Measurements from ENCODE around the gene ZNF184.

DNA sequence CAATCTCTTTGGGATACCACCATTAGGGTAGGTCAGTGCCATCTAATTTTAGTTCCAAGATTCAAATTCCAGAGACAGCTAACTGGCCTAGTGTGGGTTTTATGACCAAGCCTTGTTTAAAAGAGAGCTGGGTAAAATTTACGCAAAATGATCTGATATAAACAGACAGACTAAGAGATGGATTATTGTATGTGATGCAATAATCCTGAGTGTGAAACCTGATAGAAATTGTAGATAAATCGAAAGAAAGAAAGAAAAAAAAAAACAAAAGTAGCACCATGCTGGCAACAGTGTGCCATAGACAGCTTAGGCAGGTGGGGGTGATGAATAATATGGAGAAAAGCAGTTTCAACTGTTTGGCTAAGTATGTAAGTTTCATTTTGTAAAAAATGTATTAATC lies 2.9 kb downstream of the ZNF184 start:
- TF ChIP-seq, protein P1, sequence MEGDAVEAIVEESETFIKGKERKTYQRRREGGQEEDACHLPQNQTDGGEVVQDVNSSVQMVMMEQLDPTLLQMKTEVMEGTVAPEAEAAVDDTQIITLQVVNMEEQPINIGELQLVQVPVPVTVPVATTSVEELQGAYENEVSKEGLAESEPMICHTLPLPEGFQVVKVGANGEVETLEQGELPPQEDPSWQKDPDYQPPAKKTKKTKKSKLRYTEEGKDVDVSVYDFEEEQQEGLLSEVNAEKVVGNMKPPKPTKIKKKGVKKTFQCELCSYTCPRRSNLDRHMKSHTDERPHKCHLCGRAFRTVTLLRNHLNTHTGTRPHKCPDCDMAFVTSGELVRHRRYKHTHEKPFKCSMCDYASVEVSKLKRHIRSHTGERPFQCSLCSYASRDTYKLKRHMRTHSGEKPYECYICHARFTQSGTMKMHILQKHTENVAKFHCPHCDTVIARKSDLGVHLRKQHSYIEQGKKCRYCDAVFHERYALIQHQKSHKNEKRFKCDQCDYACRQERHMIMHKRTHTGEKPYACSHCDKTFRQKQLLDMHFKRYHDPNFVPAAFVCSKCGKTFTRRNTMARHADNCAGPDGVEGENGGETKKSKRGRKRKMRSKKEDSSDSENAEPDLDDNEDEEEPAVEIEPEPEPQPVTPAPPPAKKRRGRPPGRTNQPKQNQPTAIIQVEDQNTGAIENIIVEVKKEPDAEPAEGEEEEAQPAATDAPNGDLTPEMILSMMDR (conservative IDR thresholded peaks at IDR 0.05) = no peak
- TF ChIP-seq EZH2 (IDR thresholded peaks at IDR 0.05; ENCODE audit: low read depth) = no peak

All from PC-9 (cell line).